GM15510 (cell line): ENCODE measurements around the gene CDK5R2.

Experiments used
- POLR2A ChIP-seq: IDR thresholded peaks from 3 replicates; pipeline ENCODE4 v1.6.1; 2011; ENCODE audit warnings: borderline replicate concordance; ENCODE audit not compliant: insufficient read length; ENCODE audit errors: extremely low read depth

CDK5R2 gene

GRCh38 chr2:218995561-218995960 lies 36.1 kb downstream of the CDK5R2 start:
- no peak for TF ChIP-seq POLR2A

- no peak for TF ChIP-seq POLR2A
Observed at GRCh38 chr2:218995972-218996711, 36.7 kb downstream of the CDK5R2 start.

GRCh38 chr2:218996937-218997336 lies 37.5 kb downstream of the CDK5R2 start:
- TF ChIP-seq POLR2A, result no peak

- TF ChIP-seq POLR2A, result no peak
Observed at GRCh38 chr2:218997731-218998130, 38.3 kb downstream of the CDK5R2 start.

GRCh38 chr2:218998414-218999002 lies 39.0 kb downstream of the CDK5R2 start:
- TF ChIP-seq POLR2A, result no peak

- no peak for TF ChIP-seq POLR2A
Observed at GRCh38 chr2:218999021-218999880, 39.8 kb downstream of the CDK5R2 start.

GRCh38 chr2:218999881-219000568 lies 40.6 kb downstream of the CDK5R2 start:
- no peak for TF ChIP-seq POLR2A

GRCh38 chr2:219000569-219000960 lies 41.1 kb downstream of the CDK5R2 start:
- no peak for TF ChIP-seq POLR2A

- TF ChIP-seq POLR2A, result no peak
Observed at GRCh38 chr2:219001100-219001576, 41.7 kb downstream of the CDK5R2 start.

- no peak for TF ChIP-seq POLR2A
Observed at GRCh38 chr2:219001577-219002394, 42.3 kb downstream of the CDK5R2 start.

GRCh38 chr2:219002395-219003266 lies 43.2 kb downstream of the CDK5R2 start:
- TF ChIP-seq POLR2A, result no peak

- no peak for TF ChIP-seq POLR2A
Observed at GRCh38 chr2:219003267-219003634, 43.8 kb downstream of the CDK5R2 start.

GRCh38 chr2:219003979-219004378 lies 44.5 kb downstream of the CDK5R2 start:
- TF ChIP-seq POLR2A, result no peak

- TF ChIP-seq POLR2A, result no peak
Observed at GRCh38 chr2:219009294-219009693, 49.8 kb downstream of the CDK5R2 start.
